ENCODE results near the gene RALGPS1. TPM values are rescaled to one million over a fixed set of nuclear protein-coding genes. Genes with fewer than 3 reads are reported as not detected.
A peak's percentile ranks its signal among the peaks of the same experiment; 100 is the strongest.

Gene RALGPS1
- total RNA-seq, 1 donor from 2014 or later = 21.1 TPM

- DNase-seq = no peak
- intact Hi-C loops (cut with micrococcal nuclease) = no loop called here
- peak; percentile 67 for ATAC-seq
These were observed 32.9 kb downstream of the RALGPS1 start for GRCh38 chr9:126947529-126947928.

- peak; percentile 10 for ATAC-seq
- intact Hi-C loops (cut with micrococcal nuclease) = no loop called here
These were observed 37.8 kb downstream of the RALGPS1 start for GRCh38 chr9:126952205-126952977.

DNA sequence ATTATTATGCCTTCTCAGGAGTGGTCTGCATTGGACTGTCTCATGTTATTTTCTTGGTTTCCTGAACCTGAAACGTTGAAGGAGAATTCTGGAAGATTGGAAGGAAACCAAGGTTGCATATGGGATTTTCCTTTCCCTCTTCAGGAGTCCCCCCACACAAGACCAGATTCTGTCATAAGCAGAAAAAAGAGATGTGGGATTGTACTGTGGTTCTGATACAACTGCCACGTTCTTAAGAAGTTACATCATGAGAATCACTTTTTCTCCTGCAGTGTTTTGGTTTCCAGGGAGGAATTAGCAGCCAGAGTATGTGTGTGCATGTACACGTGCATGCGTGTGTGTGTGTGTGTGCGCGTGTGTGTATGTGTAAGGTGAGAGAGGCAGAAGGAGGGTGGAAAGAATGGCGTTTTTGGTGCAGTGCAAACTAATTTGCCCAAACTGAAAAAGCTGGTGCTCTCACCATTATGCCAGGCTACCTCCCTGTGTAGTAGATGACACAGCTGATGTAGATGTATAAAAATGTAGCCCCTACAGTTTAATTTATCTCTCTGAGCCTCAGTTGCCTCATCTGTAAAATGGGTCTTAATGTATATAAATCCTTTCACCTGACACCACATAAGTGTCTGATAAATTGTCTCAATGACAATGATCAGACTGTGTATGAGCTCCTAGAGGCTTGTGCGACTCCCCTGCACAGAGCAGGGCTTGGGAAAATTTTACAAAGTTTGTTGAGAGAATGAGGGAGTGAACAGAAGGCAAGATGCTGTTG, 38.6 kb downstream of the RALGPS1 start:
- ATAC-seq = no peak
- intact Hi-C loops (cut with micrococcal nuclease) = no loop called here
- no peak for DNase-seq

More at GRCh38 chr9:126952205-126952977, 37.8 kb downstream of the RALGPS1 start:
- DNase-seq = no peak

- intact Hi-C loops (cut with micrococcal nuclease) = no loop called here
- no peak for ATAC-seq
These were observed 41.2 kb downstream of the RALGPS1 start for GRCh38 chr9:126955811-126956210.

DNA sequence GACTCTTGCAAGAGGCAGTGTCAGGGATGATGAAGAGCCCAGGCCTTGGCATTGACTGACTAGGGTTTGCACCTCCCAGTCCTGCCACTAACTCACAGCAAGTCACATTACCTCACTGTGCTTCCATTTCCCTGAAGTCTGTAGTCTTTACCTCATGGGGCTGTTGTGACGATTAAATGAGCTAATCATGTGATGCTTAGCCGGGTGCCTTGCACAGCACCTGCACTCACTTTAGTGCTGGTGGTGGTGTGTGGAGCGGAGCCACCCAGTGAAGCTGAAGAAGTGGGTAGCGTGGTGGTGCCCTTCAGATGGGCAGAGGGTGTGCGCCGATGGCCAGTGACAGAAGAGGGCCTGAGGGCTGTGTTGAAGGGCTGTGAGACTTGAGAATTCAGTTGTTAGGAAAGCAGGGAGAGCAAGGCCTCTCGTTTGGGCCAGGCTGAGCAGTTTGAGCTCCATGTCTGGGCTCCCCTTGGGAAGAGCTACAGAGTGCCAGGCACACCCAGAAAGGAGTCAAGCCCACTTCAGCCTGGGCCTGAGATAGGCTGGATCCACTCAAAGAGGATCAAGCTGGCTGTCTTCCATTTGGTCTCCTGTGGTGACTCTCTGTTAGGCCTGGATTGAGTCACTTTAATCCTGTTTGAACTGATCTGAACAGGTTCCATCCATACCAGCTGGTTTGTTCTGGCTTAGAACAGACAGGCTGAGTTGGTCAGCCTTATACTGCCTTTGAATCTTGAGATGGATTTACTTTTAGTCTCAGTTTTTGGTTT, 42.5 kb downstream of the RALGPS1 start:
- DNase-seq = peak; percentile 39
- intact Hi-C loops (cut with micrococcal nuclease) = no loop called here
- ATAC-seq = peak; percentile 62

More at GRCh38 chr9:126955811-126956210, 41.2 kb downstream of the RALGPS1 start:
- DNase-seq = no peak

GRCh38 chr9:126957687-126958053, 43.1 kb downstream of the RALGPS1 start:
- intact Hi-C loops (cut with micrococcal nuclease) = no loop called here
- peak; percentile 86 for ATAC-seq
- no peak for DNase-seq

- intact Hi-C loops (cut with micrococcal nuclease) = no loop called here
- DNase-seq = no peak
These were observed 44.8 kb downstream of the RALGPS1 start for GRCh38 chr9:126959336-126959735.

GRCh38 chr9:126959917-126960316, 45.3 kb downstream of the RALGPS1 start:
- intact Hi-C loops (cut with micrococcal nuclease) = no loop called here
- ATAC-seq = no peak
- DNase-seq = no peak

More at GRCh38 chr9:126959336-126959735, 44.8 kb downstream of the RALGPS1 start:
- no peak for ATAC-seq

DNA sequence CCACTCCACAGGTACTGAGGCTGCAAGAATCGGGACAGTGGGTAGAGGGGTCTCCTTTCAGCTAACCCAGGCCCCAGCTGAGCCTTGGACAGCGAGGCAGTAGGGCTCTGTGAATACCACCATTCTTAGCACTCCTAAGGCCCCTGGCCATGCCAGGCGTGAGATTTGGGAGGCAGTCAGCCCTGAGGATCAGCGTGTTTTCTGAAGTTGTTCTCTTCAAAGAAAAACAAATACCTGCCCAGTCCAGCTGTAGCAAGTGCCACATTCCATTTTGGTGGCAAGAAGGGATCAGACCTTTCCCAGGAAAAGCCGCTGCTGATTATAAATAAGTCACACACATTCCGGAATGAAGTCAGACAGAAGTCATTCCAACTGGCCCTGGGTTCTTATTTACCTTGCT, 47.8 kb downstream of the RALGPS1 start:
- no peak for ATAC-seq
- intact Hi-C loops (cut with micrococcal nuclease) = no loop called here
- no peak for DNase-seq

DNA sequence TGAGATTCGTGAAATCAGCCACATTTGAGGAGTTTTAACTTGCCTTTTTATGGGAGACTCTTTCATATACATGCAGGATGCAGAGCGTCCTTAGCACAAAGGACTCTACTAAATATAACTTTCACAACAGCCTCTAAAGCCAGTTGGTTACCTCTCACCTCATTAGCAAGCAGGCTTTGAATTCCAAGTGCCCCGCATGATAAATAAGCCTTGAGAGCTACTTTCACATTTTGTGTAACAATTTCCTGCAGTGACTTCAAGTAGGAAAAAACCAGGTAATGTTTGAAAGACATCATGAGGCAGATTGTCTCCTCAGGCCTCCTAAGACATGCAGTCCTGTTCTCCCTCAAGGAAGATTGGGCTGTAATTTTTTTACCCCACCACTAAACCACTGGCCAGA, 50.5 kb downstream of the RALGPS1 start:
- DNase-seq = no peak
- ATAC-seq = peak; percentile 81
- intact Hi-C loops (cut with micrococcal nuclease) = loop anchor here (2.0 kb wide), 1 partner anchor 234 kb away; no protein-coding TSS in a partner anchor

DNA sequence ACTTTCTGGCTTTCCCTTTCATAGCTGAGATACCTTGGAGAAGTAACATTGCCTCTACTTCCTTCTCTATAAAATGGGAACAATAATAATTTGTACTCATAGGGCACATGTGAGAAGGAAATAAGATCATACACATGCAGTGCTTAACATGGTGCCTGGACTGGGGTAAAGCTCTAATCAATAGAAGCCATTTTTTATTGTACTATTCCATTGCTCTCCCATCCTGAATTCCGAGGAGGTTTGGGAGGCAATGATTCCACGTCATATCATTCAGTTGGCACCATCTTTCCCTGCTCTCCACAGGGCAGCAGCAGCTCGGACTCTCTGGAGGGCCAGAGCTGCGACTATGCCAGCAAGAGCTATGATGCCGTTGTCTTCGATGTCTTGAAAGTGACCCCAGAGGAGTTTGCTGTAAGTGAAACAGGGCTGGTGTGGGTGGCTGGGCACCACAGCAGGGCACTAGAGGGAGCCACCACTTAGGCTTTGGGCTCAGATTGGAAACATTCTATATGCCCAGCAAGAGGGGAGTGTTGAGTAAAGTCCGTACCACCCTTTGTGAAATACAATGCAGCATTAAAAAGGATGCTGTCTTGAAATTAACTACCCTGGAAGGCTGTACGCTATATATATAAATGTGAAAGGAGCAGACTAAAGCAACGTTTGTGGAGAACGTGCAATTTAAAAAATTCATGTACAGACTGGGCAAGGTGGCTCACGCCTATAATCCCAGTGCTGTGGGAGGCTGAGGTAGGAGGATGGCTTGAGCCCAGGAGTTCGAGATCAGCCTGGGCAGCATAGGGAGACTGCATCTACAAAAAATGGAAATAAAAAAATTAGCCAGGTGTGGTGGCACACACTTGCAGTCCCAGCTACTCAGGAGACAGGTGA, 51.2 kb downstream of the RALGPS1 start:
- ATAC-seq (peak; percentile 83), DNase-seq (peak; percentile 66)
- intact Hi-C loops (cut with micrococcal nuclease) = loop anchor here (2.0 kb wide), 1 partner anchor 233 kb away; no protein-coding TSS in a partner anchor

- ATAC-seq (no peak), DNase-seq (no peak)
These were observed 56.7 kb downstream of the RALGPS1 start for GRCh38 chr9:126971261-126971660.

GRCh38 chr9:126973651-126974529, 59.3 kb downstream of the RALGPS1 start:
- DNase-seq = no peak
- no peak for ATAC-seq
- intact Hi-C loops (cut with micrococcal nuclease) = no loop called here

More at GRCh38 chr9:126971261-126971660, 56.7 kb downstream of the RALGPS1 start:
- intact Hi-C loops (cut with micrococcal nuclease) = no loop called here

DNA sequence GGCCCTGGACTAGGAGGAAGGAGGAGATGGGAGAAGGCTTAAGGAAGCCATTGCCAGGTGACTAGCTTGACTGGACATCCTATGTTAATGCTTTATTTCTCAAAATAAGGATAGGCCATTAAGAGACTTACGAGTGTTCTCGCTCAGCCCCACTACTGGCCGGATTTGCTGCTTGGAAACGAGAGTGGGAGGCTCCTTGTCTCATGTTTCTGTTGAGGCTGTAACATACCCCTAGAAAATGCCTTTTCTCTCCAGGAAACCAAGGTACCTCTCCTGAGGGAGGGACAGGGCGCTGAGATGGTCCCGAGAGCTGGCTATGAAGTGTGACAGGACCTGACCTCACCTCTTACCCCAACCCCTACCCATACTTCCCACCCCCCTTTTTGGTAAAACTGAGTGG, 60.0 kb downstream of the RALGPS1 start:
- ATAC-seq = no peak
- no peak for DNase-seq
- intact Hi-C loops (cut with micrococcal nuclease) = no loop called here

GRCh38 chr9:126975327-126976220, 61.0 kb downstream of the RALGPS1 start:
- no peak for DNase-seq
- intact Hi-C loops (cut with micrococcal nuclease) = no loop called here
- peak; percentile 33 for ATAC-seq

DNA sequence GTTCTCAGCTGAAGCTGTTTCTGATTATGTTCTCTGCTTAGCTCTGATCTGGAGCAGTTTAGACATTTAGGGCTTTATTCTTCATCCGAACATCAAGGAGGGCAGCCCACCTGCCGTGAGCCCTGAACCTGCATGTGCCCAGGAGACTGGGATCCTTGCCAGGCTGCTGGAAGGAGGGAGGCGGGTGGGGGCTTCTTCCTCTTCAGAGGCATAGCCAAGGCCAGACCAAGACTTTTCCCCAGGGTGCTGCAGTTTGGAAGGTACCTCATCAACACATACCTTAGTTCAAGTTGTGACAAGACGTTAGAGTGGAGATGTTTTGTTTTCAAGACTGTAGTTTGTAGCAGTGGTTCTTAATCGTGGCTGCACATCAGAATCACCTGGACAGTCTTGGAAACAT, 64.9 kb downstream of the RALGPS1 start:
- intact Hi-C loops (cut with micrococcal nuclease) = no loop called here
- no peak for ATAC-seq
- no peak for DNase-seq

DNA sequence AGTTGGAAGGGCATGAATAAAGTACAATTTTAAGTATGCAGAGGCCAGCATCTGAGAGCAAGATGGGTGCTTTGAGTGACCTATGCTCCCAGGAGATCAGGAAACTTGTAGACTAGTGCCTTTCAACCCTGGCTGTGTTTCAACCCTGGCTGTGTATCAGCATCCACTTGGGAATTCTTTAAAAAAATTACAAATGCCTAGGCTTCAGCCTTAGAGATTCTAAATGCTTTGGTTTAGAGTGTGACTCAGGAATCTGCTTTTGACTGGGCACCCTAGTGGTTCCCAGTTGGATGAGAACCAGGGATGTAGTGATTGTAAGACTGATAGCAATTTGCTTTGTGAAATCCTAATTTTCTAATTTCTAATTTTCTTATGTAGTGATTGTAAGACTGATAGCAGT, 65.6 kb downstream of the RALGPS1 start:
- ATAC-seq = no peak
- DNase-seq = no peak
- intact Hi-C loops (cut with micrococcal nuclease) = no loop called here

All from left ventricle myocardium superior (tissue), 1 donor.